IMR-90 (cell line): Measurements from ENCODE around the gene TPD52L2.

Experiments
- POLR2A ChIP-seq: IDR thresholded peaks from 2 replicates; pipeline ENCODE4 v1.6.1; 2012; ENCODE audit warnings: mild to moderate bottlenecking, low read depth, low read length
- RCOR1 ChIP-seq: IDR thresholded peaks from 2 replicates; pipeline ENCODE4 v1.6.1; 2012; ENCODE audit warnings: mild to moderate bottlenecking, low read length, improper control_type of control experiment; ENCODE audit not compliant: insufficient replicate concordance
- TF ChIP-seq, protein P1 (sequence below): conservative IDR thresholded peaks from 2 replicates; pipeline ENCODE4 v1.5.1; 2012; ENCODE audit warnings: mild to moderate bottlenecking, low read depth, low read length, improper control_type of control experiment
- TF ChIP-seq, protein P2 (sequence below): fragments of 150-350 bp; IDR thresholded peaks from 2 replicates; pipeline ENCODE4 v1.6.1; 2017; ENCODE audit warnings: mild to moderate bottlenecking, antibody characterized with exemption, low read length, low read depth

DNA sequence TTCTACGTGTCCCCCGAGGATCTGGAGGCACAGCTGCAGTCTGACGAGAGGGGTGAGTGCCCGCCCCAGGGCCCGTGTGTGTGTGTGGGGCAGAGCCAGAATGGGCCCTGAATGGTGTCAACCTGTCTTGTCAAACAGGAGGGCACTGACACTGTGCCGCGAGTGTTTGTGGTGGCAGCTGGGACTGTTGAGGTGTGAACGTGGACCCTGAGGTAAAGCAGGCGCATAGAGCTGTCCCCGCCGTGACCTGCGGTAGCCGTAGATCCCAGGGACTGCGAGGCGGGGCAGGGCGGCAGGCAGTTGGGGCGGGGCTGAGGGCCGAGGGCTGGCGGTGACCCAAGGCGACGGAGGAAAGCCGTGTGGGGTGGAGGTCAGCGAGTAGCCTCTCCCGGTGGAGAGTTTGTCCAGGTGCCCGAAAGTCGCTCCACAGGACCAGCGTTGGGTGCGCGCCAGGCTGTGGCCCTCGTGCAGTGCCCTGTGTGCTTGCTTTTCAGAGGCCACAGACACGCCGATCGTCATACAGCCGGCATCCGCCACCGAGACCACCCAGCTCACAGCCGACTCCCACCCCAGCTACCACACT, 66.0 kb downstream of the TPD52L2 start:
- no peak for TF ChIP-seq POLR2A
- TF ChIP-seq, protein P1, sequence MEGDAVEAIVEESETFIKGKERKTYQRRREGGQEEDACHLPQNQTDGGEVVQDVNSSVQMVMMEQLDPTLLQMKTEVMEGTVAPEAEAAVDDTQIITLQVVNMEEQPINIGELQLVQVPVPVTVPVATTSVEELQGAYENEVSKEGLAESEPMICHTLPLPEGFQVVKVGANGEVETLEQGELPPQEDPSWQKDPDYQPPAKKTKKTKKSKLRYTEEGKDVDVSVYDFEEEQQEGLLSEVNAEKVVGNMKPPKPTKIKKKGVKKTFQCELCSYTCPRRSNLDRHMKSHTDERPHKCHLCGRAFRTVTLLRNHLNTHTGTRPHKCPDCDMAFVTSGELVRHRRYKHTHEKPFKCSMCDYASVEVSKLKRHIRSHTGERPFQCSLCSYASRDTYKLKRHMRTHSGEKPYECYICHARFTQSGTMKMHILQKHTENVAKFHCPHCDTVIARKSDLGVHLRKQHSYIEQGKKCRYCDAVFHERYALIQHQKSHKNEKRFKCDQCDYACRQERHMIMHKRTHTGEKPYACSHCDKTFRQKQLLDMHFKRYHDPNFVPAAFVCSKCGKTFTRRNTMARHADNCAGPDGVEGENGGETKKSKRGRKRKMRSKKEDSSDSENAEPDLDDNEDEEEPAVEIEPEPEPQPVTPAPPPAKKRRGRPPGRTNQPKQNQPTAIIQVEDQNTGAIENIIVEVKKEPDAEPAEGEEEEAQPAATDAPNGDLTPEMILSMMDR, result no peak
- TF ChIP-seq, protein P2, sequence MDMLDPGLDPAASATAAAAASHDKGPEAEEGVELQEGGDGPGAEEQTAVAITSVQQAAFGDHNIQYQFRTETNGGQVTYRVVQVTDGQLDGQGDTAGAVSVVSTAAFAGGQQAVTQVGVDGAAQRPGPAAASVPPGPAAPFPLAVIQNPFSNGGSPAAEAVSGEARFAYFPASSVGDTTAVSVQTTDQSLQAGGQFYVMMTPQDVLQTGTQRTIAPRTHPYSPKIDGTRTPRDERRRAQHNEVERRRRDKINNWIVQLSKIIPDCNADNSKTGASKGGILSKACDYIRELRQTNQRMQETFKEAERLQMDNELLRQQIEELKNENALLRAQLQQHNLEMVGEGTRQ, result no peak
- TF ChIP-seq RCOR1, result no peak
